Stimulated activated CD8-positive, alpha-beta memory T cell treated with anti-CD3 and anti-CD28 coated beads, Interleukin-12 subunit alpha, Interleukin-12 subunit beta, amount 100 ng/mL, for 1 hour (primary cell): ENCODE results near the gene PARP6.
A peak's percentile ranks its signal among the peaks of the same experiment; 100 is the strongest.

Experiments used
- DNase-seq: peaks from one replicate; pipeline ENCODE4 v3.0.0-alpha.2; 2020; ENCODE audit warnings: low read depth

Gene PARP6

GRCh38 chr15:72272213-72272996 is at the start of gene PARP6:
Gene PARP6 (minus strand): TSS chr15:72272554. CDS start chr15:72267477, 5,077 bp downstream.
- DNase-seq = peak; percentile 95

GRCh38 chr15:72319985-72320671 is 47.8 kb upstream of the PARP6 start, which contains the start of gene CELF6:
Gene CELF6 (minus strand): TSS chr15:72320157. CDS start chr15:72319874, 283 bp downstream.
- DNase-seq = peak; percentile 50

- peak; percentile 9 for DNase-seq
These were observed 47.1 kb upstream of the PARP6 start for GRCh38 chr15:72319360-72319984.

- no peak for DNase-seq
These were observed 46.1 kb upstream of the PARP6 start for GRCh38 chr15:72318408-72318942.

GRCh38 chr15:72315706-72316370 is 43.5 kb upstream of the PARP6 start:
- no peak for DNase-seq

- DNase-seq = no peak
These were observed 41.5 kb upstream of the PARP6 start for GRCh38 chr15:72313881-72314280.

GRCh38 chr15:72313448-72313840 is 41.1 kb upstream of the PARP6 start:
- no peak for DNase-seq

GRCh38 chr15:72312605-72313447 is 40.5 kb upstream of the PARP6 start:
- DNase-seq = peak; percentile 25

GRCh38 chr15:72307026-72307425 is 34.7 kb upstream of the PARP6 start:
- DNase-seq = no peak

- DNase-seq = peak; percentile 12
These were observed 33.9 kb upstream of the PARP6 start for GRCh38 chr15:72306211-72306785.

GRCh38 chr15:72304596-72304995 is 32.2 kb upstream of the PARP6 start:
- DNase-seq = no peak

GRCh38 chr15:72302955-72303354 is 30.6 kb upstream of the PARP6 start:
- DNase-seq = no peak

- no peak for DNase-seq
These were observed 17.4 kb upstream of the PARP6 start for GRCh38 chr15:72289597-72290325.

GRCh38 chr15:72288796-72289596 is 16.6 kb upstream of the PARP6 start:
- DNase-seq = no peak

- DNase-seq = peak; percentile 34
These were observed 13.7 kb upstream of the PARP6 start for GRCh38 chr15:72285927-72286516.

- no peak for DNase-seq
These were observed 13.0 kb upstream of the PARP6 start for GRCh38 chr15:72285402-72285801.

- no peak for DNase-seq
These were observed 12.4 kb upstream of the PARP6 start for GRCh38 chr15:72284781-72285180.

- DNase-seq = no peak
These were observed 9.4 kb upstream of the PARP6 start for GRCh38 chr15:72281713-72282112.

- DNase-seq = no peak
These were observed 8.4 kb upstream of the PARP6 start for GRCh38 chr15:72280751-72281150.
